Gastroesophageal sphincter (tissue), 3 donors: ENCODE measurements around the gene OTOA.

ENCODE experiments used
- CTCF ChIP-seq, 4 experiments: fragments of 200-600 bp in 2 of 4; fragments of 450-650 bp in 2 of 4; sonication (generic) in 1 of 4; IDR thresholded peaks; one replicate each; pipeline ENCODE4 v1.5.1; 2017 to 2019; ENCODE audit warnings: antibody characterized with exemption in 4 of 4, mild to moderate bottlenecking in 2 of 4, moderate library complexity in 2 of 4
- EP300 ChIP-seq: sonication (generic); formaldehyde crosslinking; IDR thresholded peaks from one replicate; pipeline ENCODE4 v1.6.1; 2017; ENCODE audit warnings: antibody characterized with exemption, mild to moderate bottlenecking
- POLR2A ChIP-seq, 2 donors: fragments of 450-650 bp; IDR thresholded peaks; one replicate each; pipeline ENCODE4 v1.6.1; 2017; ENCODE audit warnings: antibody characterized with exemption in 2 of 2, mild to moderate bottlenecking in 2 of 2, moderate library complexity in 1 of 2
- POLR2AphosphoS5 ChIP-seq: sonication (generic); formaldehyde crosslinking; IDR thresholded peaks from one replicate; pipeline ENCODE4 v1.6.1; 2017; ENCODE audit warnings: antibody characterized with exemption

GRCh38 chr16:21702276-21702675, 38.5 kb downstream of the OTOA start:
- TF ChIP-seq POLR2A (IDR thresholded peaks at IDR 0.05): no peak
- no peak for TF ChIP-seq CTCF (IDR thresholded peaks at IDR 0.05)
- TF ChIP-seq POLR2AphosphoS5: no peak
- no peak for TF ChIP-seq EP300
